IPS-18c (cell line): ENCODE measurements around the gene BMP6.

ENCODE experiments used
- H3K4me3 ChIP-seq: 2 replicates; pipeline ENCODE4 v1.7.0; 2013; ENCODE audit warnings: low read depth, mild to moderate bottlenecking, low read length, moderate library complexity; ENCODE audit not compliant: insufficient read depth
- H3K9me3 ChIP-seq: one replicate; pipeline ENCODE4 v1.6.1; 2013; ENCODE audit warnings: mild to moderate bottlenecking, low read length, moderate library complexity; ENCODE audit not compliant: control insufficient read depth, insufficient read depth

The BMP6 gene

GRCh38 chr6:7731294-7731693 lies 5.4 kb downstream of the BMP6 start:
- Histone ChIP-seq H3K9me3 (no peaks in the 10 kb centered on the region), H3K4me3 (no peak overlapping the region)

GRCh38 chr6:7732228-7732627 lies 6.3 kb downstream of the BMP6 start:
- Histone ChIP-seq H3K9me3 (no peaks in the 10 kb centered on the region), H3K4me3 (no peak overlapping the region)

- no peak overlapping the region for H3K4me3 ChIP-seq
- no peaks in the 10 kb centered on the region for H3K9me3 ChIP-seq
Observed at GRCh38 chr6:7734707-7735383, 8.9 kb downstream of the BMP6 start.

- H3K9me3 ChIP-seq = no peaks in the 10 kb centered on the region
- no peak overlapping the region for H3K4me3 ChIP-seq
Observed at GRCh38 chr6:7737106-7737505, 11.2 kb downstream of the BMP6 start.

- H3K9me3 ChIP-seq = no peaks in the 10 kb centered on the region
- no peak overlapping the region for H3K4me3 ChIP-seq
Observed at GRCh38 chr6:7737867-7738266, 12.0 kb downstream of the BMP6 start.

- Histone ChIP-seq H3K9me3 (no peaks in the 10 kb centered on the region), H3K4me3 (no peak overlapping the region)
Observed at GRCh38 chr6:7742223-7742785, 16.4 kb downstream of the BMP6 start.

DNA sequence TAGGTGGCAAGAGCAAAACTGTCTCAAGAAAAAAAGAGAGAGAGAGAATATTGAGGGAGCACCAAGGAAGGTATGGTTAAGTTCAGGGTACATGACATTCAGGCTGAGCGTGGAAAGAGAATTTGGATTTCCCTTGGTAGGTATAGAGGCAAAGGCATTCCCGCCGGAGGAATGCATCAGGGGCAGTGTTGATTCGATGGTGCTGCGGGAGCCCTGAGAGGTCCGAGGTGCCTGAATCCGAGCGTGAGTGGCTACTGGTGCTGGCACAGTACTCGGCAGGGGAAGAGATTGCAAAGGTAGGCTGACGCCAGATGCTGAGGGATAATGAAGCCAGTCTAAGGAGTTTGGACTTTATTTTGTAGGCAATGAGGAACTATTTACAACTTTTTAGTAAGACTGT lies 20.0 kb downstream of the BMP6 start:
- no peak overlapping the region for H3K4me3 ChIP-seq
- H3K9me3 ChIP-seq = no peaks in the 10 kb centered on the region

- no peaks in the 10 kb centered on the region for H3K9me3 ChIP-seq
Observed at GRCh38 chr6:7747016-7747415, 21.1 kb downstream of the BMP6 start.

GRCh38 chr6:7747433-7747832 lies 21.5 kb downstream of the BMP6 start:
- Histone ChIP-seq H3K4me3 (no peak overlapping the region), H3K9me3 (no peaks in the 10 kb centered on the region)

More at GRCh38 chr6:7747016-7747415, 21.1 kb downstream of the BMP6 start:
- no peak overlapping the region for H3K4me3 ChIP-seq

DNA sequence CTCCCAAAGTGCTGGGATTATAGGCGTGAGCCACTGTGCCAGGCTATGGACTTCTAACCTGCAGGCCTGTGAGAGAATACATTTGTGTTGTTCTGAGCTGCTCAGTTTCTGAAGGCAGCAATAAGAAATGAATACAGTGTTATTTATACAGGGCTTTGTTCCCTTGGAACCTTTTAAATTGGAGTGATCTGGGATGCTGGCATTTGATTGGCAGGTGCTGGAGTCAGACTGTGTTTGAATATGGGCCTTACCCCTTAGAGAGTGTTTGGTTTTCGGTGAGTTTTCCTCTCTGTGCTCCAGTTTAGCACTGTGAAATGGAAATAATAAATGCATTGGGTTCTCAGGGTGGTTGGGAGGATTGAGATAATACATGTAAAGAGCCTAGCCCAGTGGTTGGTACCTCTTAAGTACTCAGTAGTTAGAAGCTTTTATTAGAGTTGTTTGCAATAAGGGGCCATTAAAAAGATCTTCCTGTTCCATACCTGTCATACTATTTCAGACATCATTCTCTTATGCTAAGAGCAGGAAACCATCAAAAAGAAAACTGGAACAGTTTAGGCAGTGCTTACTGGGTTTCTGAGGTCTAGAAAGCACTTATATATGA lies 22.1 kb downstream of the BMP6 start:
- Histone ChIP-seq H3K4me3 (no peak overlapping the region), H3K9me3 (no peaks in the 10 kb centered on the region)

DNA sequence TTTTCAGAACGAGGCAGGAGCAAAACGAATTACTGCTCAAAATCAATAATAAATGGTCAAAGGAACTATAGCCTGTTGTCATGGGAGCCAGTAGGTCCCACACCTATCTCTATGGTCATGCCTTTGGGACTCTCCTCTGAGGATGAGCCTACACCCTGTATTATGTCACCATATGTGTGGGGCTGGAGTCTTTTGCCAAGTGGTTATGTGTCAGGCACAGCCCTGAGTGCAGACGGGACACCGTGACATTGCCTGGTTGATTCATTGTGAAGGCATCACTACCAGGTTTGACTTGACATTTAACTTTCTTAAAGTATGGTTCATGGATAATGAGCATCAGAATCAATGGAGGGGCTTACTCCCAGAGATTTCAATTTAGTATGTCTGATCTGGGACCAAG lies 23.6 kb downstream of the BMP6 start:
- Histone ChIP-seq H3K4me3 (no peak overlapping the region), H3K9me3 (no peaks in the 10 kb centered on the region)

GRCh38 chr6:7750197-7750596 lies 24.3 kb downstream of the BMP6 start:
- no peaks in the 10 kb centered on the region for H3K9me3 ChIP-seq
- H3K4me3 ChIP-seq = no peak overlapping the region

DNA sequence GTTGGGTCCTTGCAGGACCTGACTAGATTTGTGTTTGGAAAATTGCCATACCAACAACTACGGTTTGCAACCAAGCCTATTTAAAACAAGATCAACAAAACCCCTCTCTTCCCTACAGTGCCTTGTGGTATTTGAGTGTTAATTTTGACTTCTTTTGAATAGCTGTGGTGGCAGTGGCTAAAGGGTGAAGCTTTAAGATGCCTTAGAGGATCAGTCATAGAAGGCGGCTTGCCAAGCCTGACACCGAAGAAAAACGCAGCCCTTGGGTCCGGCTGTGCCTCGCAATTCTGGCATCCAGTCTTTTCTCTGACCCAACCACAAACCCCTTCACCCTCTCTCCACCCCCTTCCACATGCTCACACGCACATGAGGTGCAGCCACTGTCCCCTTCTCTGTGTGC lies 32.6 kb downstream of the BMP6 start:
- H3K4me3 ChIP-seq = no peak overlapping the region

GRCh38 chr6:7759320-7759719 lies 33.4 kb downstream of the BMP6 start:
- H3K4me3 ChIP-seq = no peak overlapping the region
- H3K9me3 ChIP-seq = no peaks in the 10 kb centered on the region

More for the DNA sequence above, 32.6 kb downstream of the BMP6 start:
- H3K9me3 ChIP-seq = no peaks in the 10 kb centered on the region

GRCh38 chr6:7761051-7761450 lies 35.2 kb downstream of the BMP6 start:
- no peaks in the 10 kb centered on the region for H3K9me3 ChIP-seq
- no peak overlapping the region for H3K4me3 ChIP-seq

DNA sequence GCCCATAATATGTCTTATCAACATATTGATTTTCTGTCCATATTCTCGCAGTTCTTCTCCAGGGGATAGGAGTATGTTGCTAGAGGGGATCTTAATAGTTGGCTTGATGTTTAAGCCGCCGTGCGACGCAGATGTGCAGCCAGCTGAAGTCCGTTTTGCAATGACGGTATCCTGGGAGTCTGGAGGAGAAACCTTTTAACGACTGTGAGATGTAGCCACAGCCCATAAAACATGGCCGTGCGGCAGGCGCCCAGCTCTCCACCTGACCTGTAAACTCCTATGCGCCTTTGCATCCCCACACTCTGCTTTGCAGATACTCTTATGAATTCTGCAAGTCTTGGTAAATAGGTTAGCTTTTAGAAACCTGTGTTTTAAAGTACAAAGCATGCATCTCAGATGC lies 36.9 kb downstream of the BMP6 start:
- H3K4me3 ChIP-seq = no peak overlapping the region
- no peaks in the 10 kb centered on the region for H3K9me3 ChIP-seq

- Histone ChIP-seq H3K9me3 (no peaks in the 10 kb centered on the region), H3K4me3 (no peak overlapping the region)
Observed at GRCh38 chr6:7763881-7764280, 38.0 kb downstream of the BMP6 start.

- H3K4me3 ChIP-seq = no peak overlapping the region
- H3K9me3 ChIP-seq = no peaks in the 10 kb centered on the region
Observed at GRCh38 chr6:7765575-7766325, 39.9 kb downstream of the BMP6 start.
